HepG2 (cell line): ENCODE measurements around the gene CASKIN1. TPM values are rescaled to one million over a fixed set of nuclear protein-coding genes. Genes with fewer than 3 reads are reported as not detected.
A peak's percentile ranks its signal among the peaks of the same experiment; 100 is the strongest.

ENCODE experiments used
- ATAC-seq: fragments of 200-7000 bp; cut with Tn5 transposase; 3 replicates; pipeline ENCODE4 v1.9.1; 2020; ENCODE audit warnings: mild to moderate bottlenecking, moderate library complexity
- BruUV-seq: library from RNA; stranded (reverse); fragments of 400-500 nt; replicated peaks from 2 replicates; lab custom pipeline; 2021; lab: Mats Ljungman, UMichigan
- CTCF ChIA-PET: fragments of 300-600 bp; formaldehyde crosslinking; extraction: SDS; loops from one replicate; lab custom pipeline; 2021; ENCODE audit warnings: low total read pairs, inconsistent platforms, low intra/inter-chr PET ratio; lab: Yijun Ruan, JAX
- POLR2A ChIA-PET: fragments of 350-600 bp; sonication (Branson Sonifier 250); formaldehyde crosslinking; loops from one replicate; lab custom pipeline; 2020; ENCODE audit warnings: antibody characterized with exemption, inconsistent platforms; lab: Yijun Ruan, JAX
- DNase-seq: peaks from one replicate; pipeline ENCODE4 v3.0.0-alpha.2; 2015; ENCODE audit warnings: low spot score
- FAIRE-seq: peaks from 3 replicates; lab custom pipeline; 2011; peaks lifted over from hg19 to GRCh38; lab: Jason Lieb, UNC
- H2AFZ ChIP-seq: one replicate; pipeline ENCODE4 v1.6.1; 2011; ENCODE audit warnings: low read length, inconsistent platforms
- H3K27ac ChIP-seq: fragments of 300-600 bp; 3 replicates; pipeline ENCODE4 v1.8.0; 2011; ENCODE audit warnings: mixed run types, mild to moderate bottlenecking, mixed read lengths, low read length, inconsistent platforms; ENCODE audit not compliant: insufficient read depth; ENCODE audit errors: extremely low read length
- H3K27me3 ChIP-seq, 2 experiments: fragments of 200-600 bp in 1 of 2; 2 replicates in 1 of 2; 3 replicates in 1 of 2; pipeline versions ENCODE4 v1.6.0 to v1.8.0; 2011; ENCODE audit warnings: low read length in 2 of 2, mild to moderate bottlenecking in 2 of 2, moderate library complexity in 2 of 2, inconsistent platforms in 1 of 2; ENCODE audit not compliant: insufficient read depth in 2 of 2, control insufficient read depth in 1 of 2
- H3K36me3 ChIP-seq, 2 experiments: fragments of 200-600 bp in 1 of 2; replicated peaks in 1 of 2; 2 replicates in 1 of 2; 3 replicates in 1 of 2; pipeline versions ENCODE4 v1.5.1 to v1.8.0; 2011; ENCODE audit warnings: low read length in 2 of 2, inconsistent platforms in 1 of 2; ENCODE audit not compliant: insufficient read depth in 2 of 2, control insufficient read depth in 1 of 2
- H3K4me1 ChIP-seq: 2 replicates; pipeline ENCODE4 v1.5.1; 2012; ENCODE audit warnings: low read length, inconsistent platforms; ENCODE audit not compliant: insufficient read depth
- H3K4me2 ChIP-seq: 2 replicates; pipeline ENCODE4 v1.6.0; 2011; ENCODE audit warnings: low read depth, low read length, inconsistent platforms
- H3K4me3 ChIP-seq, 3 experiments: fragments of 200-600 bp in 1 of 3; sonication (generic), shearing (Covaris generic) in 1 of 3; replicated peaks in 1 of 3; 2 replicates each; pipeline ENCODE4 v1.5.1; 2011 to 2016; ENCODE audit warnings: low read length in 3 of 3, inconsistent platforms in 2 of 3, low read depth in 2 of 3, mild to moderate bottlenecking in 2 of 3, control low read depth in 1 of 3, mixed read lengths in 1 of 3; ENCODE audit not compliant: insufficient read depth in 1 of 3
- H3K79me2 ChIP-seq: one replicate; pipeline ENCODE4 v1.6.1; 2011; ENCODE audit warnings: low read length, inconsistent platforms; ENCODE audit not compliant: insufficient read depth
- H3K9ac ChIP-seq: 2 replicates; pipeline ENCODE4 v1.6.0; 2011; ENCODE audit warnings: mild to moderate bottlenecking, low read depth, low read length, inconsistent platforms; ENCODE audit not compliant: insufficient read depth
- H3K9me3 ChIP-seq: 2 replicates; pipeline ENCODE4 v1.5.1; 2012; ENCODE audit warnings: mild to moderate bottlenecking, low read length
- H4K20me1 ChIP-seq: 2 replicates; pipeline ENCODE4 v1.6.0; 2011; ENCODE audit warnings: inconsistent platforms, mild to moderate bottlenecking, low read length, moderate library complexity; ENCODE audit not compliant: insufficient read depth
- ADNP ChIP-seq: sonication (generic); formaldehyde crosslinking; IDR thresholded peaks from 2 replicates; pipeline ENCODE4 v1.4.0; 2020; ENCODE audit warnings: missing genetic modification reagents
- GABPB1 ChIP-seq: IDR thresholded peaks from 2 replicates; pipeline ENCODE4 v1.6.1; 2016; ENCODE audit warnings: mild to moderate bottlenecking, missing genetic modification reagents, moderate library complexity, missing compliant biosample characterization
- ZHX2 ChIP-seq, 2 experiments: sonication (generic) in 1 of 2; formaldehyde crosslinking in 1 of 2; IDR thresholded peaks; 2 replicates each; pipeline versions ENCODE4 v1.6.1 to v1.9.0; 2014 to 2022; ENCODE audit warnings: antibody characterized with exemption in 1 of 2, borderline replicate concordance in 1 of 2, inconsistent platforms in 1 of 2, low read depth in 1 of 2, missing genetic modification reagents in 1 of 2
- ZMYM3 ChIP-seq: sonication (generic); formaldehyde crosslinking; IDR thresholded peaks from 2 replicates; pipeline ENCODE4 v1.5.1; 2020; ENCODE audit warnings: mild to moderate bottlenecking, missing genetic modification reagents
- ZNF629 ChIP-seq: sonication (generic); formaldehyde crosslinking; conservative IDR thresholded peaks from 2 replicates; pipeline ENCODE4 v1.5.0; 2020; ENCODE audit warnings: missing genetic modification reagents
- WGBS: methylation state at CpG from one replicate; pipeline ENCODE4 v1.1.6; 2017; ENCODE audit warnings: low lambda C conversion rate; 5-methylcytosine and 5-hydroxymethylcytosine counted together
- in situ Hi-C: cut with HindIII; loops from 2 replicates; pipeline ENCODE4 v1.10.0; 2017; ENCODE audit warnings: low pct_unique_long_range_greater_than_20kb; ENCODE audit not compliant: extremely low pct_ligation_motif_present
- intact Hi-C: fragments of 100-400 bp; cut with micrococcal nuclease; formaldehyde crosslinking; loops from one replicate; pipeline ENCODE4 v1.10.0; 2022; ENCODE audit not compliant: unreplicated experiment
- polyA plus RNA-seq, 8 experiments: library from polyadenylated mRNA; depleted of rRNA in 3 of 8; stranded (reverse) in 7 of 8; unstranded in 1 of 8; fragments of >200 nt; fragmentation: Illumina TruSeq in 4 of 8; extraction: Trizol in 4 of 8; gene quantifications; 2 replicates each; pipeline versions ENCODE4 v1.2.1 to v1.2.3, GENCODE V29; 2011 to 2016; ENCODE audit warnings: low read depth in 4 of 8, missing spikeins in 1 of 8, mixed read lengths in 1 of 8; ENCODE audit not compliant: insufficient read depth in 1 of 8
- total RNA-seq, 5 experiments: library from RNA; depleted of rRNA; stranded (reverse); fragments of >200 nt; fragmentation: Illumina TruSeq; extraction: Trizol; gene quantifications; 2 replicates each; pipeline ENCODE4 v1.2.3, GENCODE V29; 2016; ENCODE audit warnings: low read depth in 1 of 5

CASKIN1 gene
- total and polyA plus RNA-seq, 2 of the 13 experiments (the other 11 are each of a cell fraction or from before 2014, with no cell fraction given): 1.2 to 2.2 TPM

- H3K9ac ChIP-seq: no peak overlapping the region
- DNase-seq: no peak
- 0% methylated on average over 2 of the region's 14 CpGs for WGBS
- BruUV-seq: no TSS peak
- H3K79me2 ChIP-seq: no peaks in the 10 kb centered on the region
- intact Hi-C loops: loop anchor here (5.0 kb wide), 2 partner anchors 37 to 53 kb away; partner anchors contain the start of gene ECI1
- no peaks in the 10 kb centered on the region for H4K20me1 ChIP-seq
- no peaks in the 10 kb centered on the region for H3K36me3 ChIP-seq
- H3K4me2 ChIP-seq: peak overlapping the region; percentile 3; the same call in 1 of the 2 replicates
- peak; percentile 5; the same call in 1 of the 3 replicates for ATAC-seq
- ChIA-PET CTCF (no interaction called here), POLR2A (interaction anchor here (1.0 to 1.3 kb wide), 3 partner anchors 16 to 44 kb away, joined by 3 to 5 read pairs (median 4); partner anchors contain the start of genes PGP and TRAF7)
- 0 out of 2 replicates have a peak, but pooled peaks have one; percentile 20 for TF ChIP-seq GABPB1 (CRISPR knock-in tag)
- TF ChIP-seq ADNP (CRISPR knock-in tag): no peak
- H3K9me3 ChIP-seq: no peaks in the 10 kb centered on the region
- no peak overlapping the region; a peak in 1 of 6 replicates for H3K4me3 ChIP-seq
- no peak for FAIRE-seq
- H3K4me1 ChIP-seq: peaks cover 41% of the 10 kb centered on the region
- in situ Hi-C loops: no loop called here
- no peak overlapping the region for H3K27ac ChIP-seq
- H2AFZ ChIP-seq: no peak overlapping the region
- H3K27me3 ChIP-seq: peaks cover 2 to 34% of the 10 kb centered on the region in 2 experiments; a peak in 3 of 5 replicates
Measured at GRCh38 chr16:2199621-2200139, 3.3 kb upstream of the CASKIN1 start.

GRCh38 chr16:2199095-2199494 is 2.7 kb upstream of the CASKIN1 start:
- Histone ChIP-seq H4K20me1 (no peaks in the 10 kb centered on the region), H3K9ac (no peak overlapping the region), H3K79me2 (no peaks in the 10 kb centered on the region), H3K36me3 (no peaks in the 10 kb centered on the region), H3K4me3 (no peak overlapping the region), H2AFZ (no peak overlapping the region), H3K9me3 (no peaks in the 10 kb centered on the region), H3K4me1 (peaks cover 41% of the 10 kb centered on the region), H3K27me3 (peaks cover 2 to 34% of the 10 kb centered on the region in 2 experiments; a peak in 3 of 5 replicates), H3K27ac (no peak overlapping the region), H3K4me2 (0 out of 2 replicates have a peak overlapping the region, but pooled peaks have one; percentile 7)
- 37% methylated on average over 3 of the region's 5 CpGs for WGBS
- FAIRE-seq: no peak
- no TSS peak for BruUV-seq
- POLR2A ChIA-PET: interaction anchor here (1.0 to 1.3 kb wide), 3 partner anchors 16 to 44 kb away, joined by 3 to 5 read pairs (median 4); partner anchors contain the start of genes PGP and TRAF7
- CTCF ChIA-PET: no interaction called here
- ATAC-seq: no peak
- DNase-seq: no peak
- TF ChIP-seq ZHX2 (IDR thresholded peaks at IDR 0.05; ENCODE audit: low read depth) (no peak), ZHX2 (CRISPR knock-in tag; IDR thresholded peaks at IDR 0.05; ENCODE audit: borderline replicate concordance) (no peak), ZMYM3 (CRISPR knock-in tag) (peak; percentile 87), ZNF629 (CRISPR knock-in tag) (peak; percentile 92)
- intact Hi-C loops: loop anchor here (5.0 kb wide), 2 partner anchors 37 to 53 kb away; partner anchors contain the start of gene ECI1
- in situ Hi-C loops: no loop called here
